HCT116 (cell line): Measurements from ENCODE around the gene ACR. TPM values are rescaled to one million over a fixed set of nuclear protein-coding genes. Genes with fewer than 3 reads are reported as not detected.

Source experiments
- ATAC-seq: fragments of 200-7000 bp; cut with Tn5 transposase; 2 replicates; pipeline ENCODE4 v1.9.1; 2020; ENCODE audit warnings: mild to moderate bottlenecking, moderate library complexity
- BruUV-seq: library from RNA; stranded (reverse); fragments of 400-500 nt; replicated peaks from 2 replicates; lab custom pipeline; 2021; lab: Mats Ljungman, UMichigan
- CTCF ChIA-PET: fragments of 300-600 bp; sonication (Branson Sonifier 250); formaldehyde crosslinking; loops from one replicate; lab custom pipeline; 2021; ENCODE audit warnings: antibody characterized with exemption; lab: Charles Lee
- POLR2A ChIA-PET: fragments of 300-600, 350-600 bp; sonication (Branson Sonifier 250); formaldehyde crosslinking; loops from one replicate; lab custom pipeline; 2021; ENCODE audit warnings: antibody characterized with exemption; lab: Charles Lee
- RAD21 ChIA-PET, 2 experiments: fragments of 300-600 bp; sonication (Branson Sonifier 250); formaldehyde crosslinking; loops; one replicate each; lab custom pipeline; 2023; ENCODE audit warnings: low total read pairs in 2 of 2; ENCODE audit not compliant: uncharacterized antibody in 2 of 2, unreplicated experiment in 2 of 2, low non-redundant PET in 1 of 2; lab: Charles Lee
- DNase-seq: peaks from one replicate; pipeline ENCODE4 v3.0.0-alpha.2; 2010; ENCODE audit warnings: low read depth, low spot score
- H2AFZ ChIP-seq: fragments of 200-600 bp; shearing (Covaris generic), sonication (generic); 2 replicates; pipeline ENCODE4 v1.6.1; 2017; ENCODE audit warnings: low read depth, mixed run types, mixed read lengths, antibody characterized with exemption, low read length; ENCODE audit not compliant: poor library complexity, severe bottlenecking
- H3K27ac ChIP-seq: 2 replicates; pipeline ENCODE4 v1.5.1; 2012; ENCODE audit warnings: low read depth, low read length
- H3K27me3 ChIP-seq: fragments of 200-600 bp; sonication (generic); 2 replicates; pipeline ENCODE4 v1.6.1; 2016; ENCODE audit warnings: mixed run types, low read length, mixed read lengths; ENCODE audit not compliant: insufficient read depth
- H3K36me3 ChIP-seq, 2 experiments: fragments of 200-500 bp in 1 of 2; fragments of 200-600 bp in 1 of 2; sonication (Bioruptor generic) in 1 of 2; sonication (generic) in 1 of 2; 2 replicates each; pipeline versions ENCODE4 v1.5.1 to v1.6.1; 2014 to 2016; ENCODE audit warnings: low read length in 2 of 2, inconsistent platforms in 1 of 2, mixed read lengths in 1 of 2, mixed run types in 1 of 2; ENCODE audit not compliant: insufficient read depth in 2 of 2, control insufficient read depth in 1 of 2
- H3K4me1 ChIP-seq, 2 experiments: fragments of 200-600 bp in 1 of 2; sonication (generic) in 1 of 2; 2 replicates each; pipeline versions ENCODE4 v1.5.1 to v1.6.1; 2012 to 2017; ENCODE audit warnings: low read length in 2 of 2, inconsistent platforms in 1 of 2, mild to moderate bottlenecking in 1 of 2, mixed read lengths in 1 of 2, mixed run types in 1 of 2, moderate library complexity in 1 of 2; ENCODE audit not compliant: insufficient read depth in 2 of 2, control insufficient read depth in 1 of 2
- H3K4me2 ChIP-seq: fragments of 200-600 bp; sonication (generic); 2 replicates; pipeline ENCODE4 v1.6.1; 2017; ENCODE audit warnings: mixed run types, low read length, mixed read lengths
- H3K4me3 ChIP-seq, 2 experiments: fragments of 200-600 bp in 1 of 2; sonication (generic) in 1 of 2; replicated peaks in 1 of 2; 2 replicates each; pipeline ENCODE4 v1.5.1; 2011 to 2016; ENCODE audit warnings: low read length in 2 of 2, control low read depth in 1 of 2, low read depth in 1 of 2, mild to moderate bottlenecking in 1 of 2, mixed read lengths in 1 of 2, mixed run types in 1 of 2
- H3K79me2 ChIP-seq: fragments of 200-600 bp; sonication (generic); 2 replicates; pipeline ENCODE4 v1.6.1; 2017; ENCODE audit warnings: mild to moderate bottlenecking, mixed run types, low read length, moderate library complexity, mixed read lengths; ENCODE audit not compliant: insufficient read depth
- H3K9ac ChIP-seq: fragments of 200-600 bp; sonication (generic); 2 replicates; pipeline ENCODE4 v1.6.1; 2016; ENCODE audit warnings: low read length, mixed read lengths
- H3K9me2 ChIP-seq: fragments of 200-600 bp; sonication (generic), shearing (Covaris generic); 2 replicates; pipeline ENCODE4 v1.6.1; 2017; ENCODE audit warnings: mixed run types, mild to moderate bottlenecking, moderate library complexity; ENCODE audit not compliant: insufficient read depth
- H3K9me3 ChIP-seq, 2 experiments: fragments of 200-500 bp in 1 of 2; fragments of 200-600 bp in 1 of 2; sonication (Bioruptor generic) in 1 of 2; sonication (generic) in 1 of 2; 2 replicates each; pipeline ENCODE4 v1.6.1; 2014 to 2017; ENCODE audit warnings: low read length in 2 of 2, mixed read lengths in 2 of 2, inconsistent platforms in 1 of 2, low read depth in 1 of 2, mild to moderate bottlenecking in 1 of 2, mixed run types in 1 of 2, moderate library complexity in 1 of 2; ENCODE audit not compliant: control insufficient read depth in 1 of 2, insufficient read depth in 1 of 2
- H4K20me1 ChIP-seq: fragments of 200-600 bp; sonication (generic), shearing (Covaris generic); 2 replicates; pipeline ENCODE4 v1.6.1; 2017; ENCODE audit warnings: mixed run types, mild to moderate bottlenecking, moderate library complexity; ENCODE audit not compliant: insufficient read depth
- CEBPB ChIP-seq: IDR thresholded peaks from 2 replicates; pipeline ENCODE4 v1.6.1; 2012; ENCODE audit warnings: low read depth
- ELF1 ChIP-seq: IDR thresholded peaks from 2 replicates; pipeline ENCODE4 v1.6.1; 2012; ENCODE audit warnings: low read depth, borderline replicate concordance
- SIN3A ChIP-seq: IDR thresholded peaks from 2 replicates; pipeline ENCODE4 v1.6.1; 2012; ENCODE audit warnings: low read depth
- SRF ChIP-seq: IDR thresholded peaks from 2 replicates; pipeline ENCODE4 v1.6.1; 2012; ENCODE audit warnings: low read depth
- TCF7L2 ChIP-seq: IDR thresholded peaks from 2 replicates; pipeline ENCODE4 v1.7.0; 2011; ENCODE audit warnings: borderline replicate concordance, inconsistent platforms; ENCODE audit not compliant: insufficient read depth, insufficient read length; ENCODE audit errors: extremely low read depth
- YY1 ChIP-seq: IDR thresholded peaks from 2 replicates; pipeline ENCODE4 v1.6.1; 2011; ENCODE audit warnings: low read length, low read depth, moderate library complexity, mild to moderate bottlenecking; ENCODE audit not compliant: insufficient replicate concordance; ENCODE audit errors: extremely low read depth
- ZFX ChIP-seq: fragments of 450-650 bp; IDR thresholded peaks from 2 replicates; pipeline ENCODE4 v1.6.1; 2017
- ZNF274 ChIP-seq: fragments of 200-500 bp; sonication (Bioruptor generic); IDR thresholded peaks from 2 replicates; pipeline ENCODE4 v1.6.1; 2014; ENCODE audit warnings: mild to moderate bottlenecking, low read depth, low read length, inconsistent platforms
- intact Hi-C: fragments of 100-400 bp; cut with micrococcal nuclease; formaldehyde crosslinking; loops from 2 replicates; pipeline ENCODE4 v1.10.0; 2022
- total RNA-seq: library from RNA; stranded (reverse); gene quantifications from one replicate; pipeline ENCODE4 v1.2.1, GENCODE V29; 2021; ENCODE audit not compliant: unreplicated experiment
- TF ChIP-seq, protein P1 (sequence below), 3 experiments: fragments of 200-600 bp in 1 of 3; sonication (generic) in 1 of 3; IDR thresholded peaks in 2 of 3; conservative IDR thresholded peaks in 1 of 3; 2 replicates each; pipeline ENCODE4 v1.5.1; 2012 to 2017; ENCODE audit warnings: low read depth in 2 of 3, low read length in 2 of 3, antibody characterized with exemption in 1 of 3, borderline replicate concordance in 1 of 3, control low read depth in 1 of 3, mild to moderate bottlenecking in 1 of 3, mixed read lengths in 1 of 3, mixed run types in 1 of 3, moderate library complexity in 1 of 3; ENCODE audit not compliant: insufficient read depth in 1 of 3
- TF ChIP-seq, protein P2 (sequence below): IDR thresholded peaks from 2 replicates; pipeline ENCODE4 v1.6.1; 2012
- TF ChIP-seq, protein P3 (sequence below): IDR thresholded peaks from 2 replicates; pipeline ENCODE4 v1.6.1; 2011; ENCODE audit warnings: mild to moderate bottlenecking, low read length, moderate library complexity; ENCODE audit not compliant: insufficient replicate concordance; ENCODE audit errors: extremely low read depth

ACR gene
- total RNA-seq, 1 experiment from 2014 or later: 1.5 TPM

DNA sequence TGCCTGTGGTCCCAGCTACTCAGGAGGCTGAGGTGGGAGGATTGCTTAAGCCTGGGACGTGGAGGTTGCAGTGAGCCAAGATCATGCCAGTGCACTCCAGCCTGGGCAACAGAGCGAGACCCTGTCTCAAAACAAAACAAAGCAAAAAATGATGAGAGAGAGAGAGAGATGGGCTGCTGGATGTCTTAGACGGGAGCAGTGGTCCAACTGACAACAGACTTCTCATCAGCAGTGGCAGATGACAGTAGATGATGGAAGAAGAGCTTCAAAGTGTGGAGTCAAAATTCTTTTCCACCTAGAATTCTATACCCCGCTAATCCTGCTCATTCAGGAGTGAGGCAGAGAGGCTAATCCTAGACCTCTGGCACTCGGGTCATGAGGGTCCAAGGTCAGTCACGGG, 29.0 kb upstream of the ACR start:
- CTCF ChIA-PET: no interaction called here
- intact Hi-C loops: no loop called here
- H3K27ac ChIP-seq: no peak overlapping the region
- no peak overlapping the region for H3K4me3 ChIP-seq
- DNase-seq (no peak), ATAC-seq (no peak)
- H3K9me3 ChIP-seq: no peaks in the 10 kb centered on the region
- H3K36me3 ChIP-seq: peaks cover 0 to 8% of the 10 kb centered on the region in 2 experiments; a peak in 1 of 4 replicates
- TF ChIP-seq ELF1 (no peak), ZFX (no peak), CEBPB (no peak)
- TF ChIP-seq, protein P1, sequence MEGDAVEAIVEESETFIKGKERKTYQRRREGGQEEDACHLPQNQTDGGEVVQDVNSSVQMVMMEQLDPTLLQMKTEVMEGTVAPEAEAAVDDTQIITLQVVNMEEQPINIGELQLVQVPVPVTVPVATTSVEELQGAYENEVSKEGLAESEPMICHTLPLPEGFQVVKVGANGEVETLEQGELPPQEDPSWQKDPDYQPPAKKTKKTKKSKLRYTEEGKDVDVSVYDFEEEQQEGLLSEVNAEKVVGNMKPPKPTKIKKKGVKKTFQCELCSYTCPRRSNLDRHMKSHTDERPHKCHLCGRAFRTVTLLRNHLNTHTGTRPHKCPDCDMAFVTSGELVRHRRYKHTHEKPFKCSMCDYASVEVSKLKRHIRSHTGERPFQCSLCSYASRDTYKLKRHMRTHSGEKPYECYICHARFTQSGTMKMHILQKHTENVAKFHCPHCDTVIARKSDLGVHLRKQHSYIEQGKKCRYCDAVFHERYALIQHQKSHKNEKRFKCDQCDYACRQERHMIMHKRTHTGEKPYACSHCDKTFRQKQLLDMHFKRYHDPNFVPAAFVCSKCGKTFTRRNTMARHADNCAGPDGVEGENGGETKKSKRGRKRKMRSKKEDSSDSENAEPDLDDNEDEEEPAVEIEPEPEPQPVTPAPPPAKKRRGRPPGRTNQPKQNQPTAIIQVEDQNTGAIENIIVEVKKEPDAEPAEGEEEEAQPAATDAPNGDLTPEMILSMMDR (IDR thresholded peaks at IDR 0.05 in 2 of 3, conservative IDR thresholded peaks at IDR 0.05 in 1 of 3; ENCODE audit: borderline replicate concordance in 1 of 3, insufficient read depth in 1 of 3, low read depth in 2 of 3, low read length in 2 of 3): no peak
- no peak overlapping the region for H3K4me2 ChIP-seq
- no peak overlapping the region for H2AFZ ChIP-seq
- RAD21 ChIA-PET: no interaction called here
- no peaks in the 10 kb centered on the region for H3K79me2 ChIP-seq
- H3K4me1 ChIP-seq: no peaks in the 10 kb centered on the region
- POLR2A ChIA-PET: no interaction called here
- H3K9ac ChIP-seq: no peak overlapping the region
- no peaks in the 10 kb centered on the region for H3K27me3 ChIP-seq
- no TSS peak for BruUV-seq
- H4K20me1 ChIP-seq: no peaks in the 10 kb centered on the region
- H3K9me2 ChIP-seq: no peaks in the 10 kb centered on the region

DNA sequence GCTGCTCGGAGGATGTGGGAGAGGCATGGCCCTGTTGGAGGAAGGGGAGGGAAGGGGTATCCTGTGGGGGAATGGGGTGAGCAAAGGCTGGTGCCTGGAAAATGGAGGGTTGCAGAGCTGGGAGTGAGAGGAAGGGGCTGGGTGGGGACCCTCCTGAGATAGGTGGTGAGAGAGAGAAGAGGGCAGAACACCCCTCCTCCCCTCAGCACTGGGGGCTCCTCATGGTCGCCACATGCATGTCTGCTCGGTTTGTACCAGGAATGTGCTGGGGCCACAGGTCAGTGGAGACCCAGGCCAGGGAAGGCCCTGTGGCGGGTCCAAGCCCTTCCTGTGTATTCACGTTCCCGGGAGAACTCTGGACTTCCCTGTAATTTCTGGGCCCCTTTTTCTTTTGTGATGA, 27.8 kb upstream of the ACR start:
- Histone ChIP-seq H3K4me2 (no peak overlapping the region), H4K20me1 (no peaks in the 10 kb centered on the region), H3K27me3 (no peaks in the 10 kb centered on the region), H3K79me2 (no peaks in the 10 kb centered on the region), H3K36me3 (peaks cover 0 to under 1% of the 10 kb centered on the region in 2 experiments; a peak in 1 of 4 replicates), H3K27ac (no peak overlapping the region), H2AFZ (no peak overlapping the region), H3K9me3 (no peaks in the 10 kb centered on the region), H3K9me2 (no peaks in the 10 kb centered on the region), H3K4me1 (no peaks in the 10 kb centered on the region), H3K9ac (no peak overlapping the region), H3K4me3 (no peak overlapping the region)
- ChIA-PET CTCF (no interaction called here), POLR2A (no interaction called here), RAD21 (no interaction called here)
- no TSS peak for BruUV-seq
- DNase-seq (no peak), ATAC-seq (no peak)
- no peak for TF ChIP-seq TCF7L2
- TF ChIP-seq YY1: no peak
- TF ChIP-seq, protein P2, sequence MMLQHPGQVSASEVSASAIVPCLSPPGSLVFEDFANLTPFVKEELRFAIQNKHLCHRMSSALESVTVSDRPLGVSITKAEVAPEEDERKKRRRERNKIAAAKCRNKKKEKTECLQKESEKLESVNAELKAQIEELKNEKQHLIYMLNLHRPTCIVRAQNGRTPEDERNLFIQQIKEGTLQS: no peak
- no peak for TF ChIP-seq CEBPB
- TF ChIP-seq SIN3A: no peak
- TF ChIP-seq ZNF274: no peak
- TF ChIP-seq, protein P1 (IDR thresholded peaks at IDR 0.05 in 2 of 3, conservative IDR thresholded peaks at IDR 0.05 in 1 of 3; ENCODE audit: borderline replicate concordance in 1 of 3, insufficient read depth in 1 of 3, low read depth in 2 of 3, low read length in 2 of 3): no peak
- TF ChIP-seq, protein P3, sequence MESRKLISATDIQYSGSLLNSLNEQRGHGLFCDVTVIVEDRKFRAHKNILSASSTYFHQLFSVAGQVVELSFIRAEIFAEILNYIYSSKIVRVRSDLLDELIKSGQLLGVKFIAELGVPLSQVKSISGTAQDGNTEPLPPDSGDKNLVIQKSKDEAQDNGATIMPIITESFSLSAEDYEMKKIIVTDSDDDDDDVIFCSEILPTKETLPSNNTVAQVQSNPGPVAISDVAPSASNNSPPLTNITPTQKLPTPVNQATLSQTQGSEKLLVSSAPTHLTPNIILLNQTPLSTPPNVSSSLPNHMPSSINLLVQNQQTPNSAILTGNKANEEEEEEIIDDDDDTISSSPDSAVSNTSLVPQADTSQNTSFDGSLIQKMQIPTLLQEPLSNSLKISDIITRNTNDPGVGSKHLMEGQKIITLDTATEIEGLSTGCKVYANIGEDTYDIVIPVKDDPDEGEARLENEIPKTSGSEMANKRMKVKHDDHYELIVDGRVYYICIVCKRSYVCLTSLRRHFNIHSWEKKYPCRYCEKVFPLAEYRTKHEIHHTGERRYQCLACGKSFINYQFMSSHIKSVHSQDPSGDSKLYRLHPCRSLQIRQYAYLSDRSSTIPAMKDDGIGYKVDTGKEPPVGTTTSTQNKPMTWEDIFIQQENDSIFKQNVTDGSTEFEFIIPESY: no peak
- TF ChIP-seq SRF: no peak
- intact Hi-C loops: no loop called here
